Measurements from ENCODE around the gene RBM11. TPM values are rescaled to one million over a fixed set of nuclear protein-coding genes. Genes with fewer than 3 reads are reported as not detected.

Gene RBM11
- total and polyA plus RNA-seq, 2 donors from 2014 or later, result 3.3 to 6.9 TPM

GRCh38 chr21:14245711-14246110 lies 29.8 kb downstream of the RBM11 start:
- DNase-seq (no peak), FAIRE-seq (no peak)
- no peak overlapping the region for H3K9ac ChIP-seq (ENCODE audit: low read length in 3 of 3)
- no peak overlapping the region for H3K27ac ChIP-seq (ENCODE audit: low read depth in 2 of 2, low read length in 2 of 2)
- H3K9me3 ChIP-seq (ENCODE audit: control insufficient read depth in 2 of 3, insufficient read depth in 1 of 3, low read length in 3 of 3), result no peaks in the 10 kb centered on the region
- H3K4me1 ChIP-seq (ENCODE audit: control insufficient read depth in 2 of 3, insufficient read depth in 2 of 3, low read depth in 1 of 3, low read length in 3 of 3), result no peaks in the 10 kb centered on the region
- intact Hi-C loops (cut with DNase I), result no loop called here
- no peaks in the 10 kb centered on the region for H3K27me3 ChIP-seq (ENCODE audit: control insufficient read depth, insufficient read depth, low read length)
- no peaks in the 10 kb centered on the region for H3K36me3 ChIP-seq (ENCODE audit: control insufficient read depth in 2 of 3, insufficient read depth in 3 of 3, low read length in 3 of 3)
- TF ChIP-seq CTCF (IDR thresholded peaks at IDR 0.05; ENCODE audit: borderline replicate concordance, extremely low read depth, insufficient read depth), result no peak
- H3K4me3 ChIP-seq (ENCODE audit: low read length in 3 of 3), result no peak overlapping the region

GRCh38 chr21:14251336-14251735 lies 35.4 kb downstream of the RBM11 start:
- Histone ChIP-seq H3K9ac (ENCODE audit: low read length in 3 of 3) (no peak overlapping the region), H3K27me3 (ENCODE audit: control insufficient read depth, insufficient read depth, low read length) (no peaks in the 10 kb centered on the region), H3K4me1 (ENCODE audit: control insufficient read depth in 2 of 3, insufficient read depth in 2 of 3, low read depth in 1 of 3, low read length in 3 of 3) (peaks cover 0 to 2% (median 0%) of the 10 kb centered on the region in 3 donors), H3K4me3 (ENCODE audit: low read length in 3 of 3) (no peak overlapping the region), H3K36me3 (ENCODE audit: control insufficient read depth in 2 of 3, insufficient read depth in 3 of 3, low read length in 3 of 3) (no peaks in the 10 kb centered on the region), H3K27ac (ENCODE audit: low read depth in 2 of 2, low read length in 2 of 2) (no peak overlapping the region), H3K9me3 (ENCODE audit: control insufficient read depth in 2 of 3, insufficient read depth in 1 of 3, low read length in 3 of 3) (no peaks in the 10 kb centered on the region)
- DNase-seq (no peak), FAIRE-seq (no peak)
- no peak for TF ChIP-seq CTCF (IDR thresholded peaks at IDR 0.05; ENCODE audit: borderline replicate concordance, extremely low read depth, insufficient read depth)
- intact Hi-C loops (cut with DNase I), result loop anchor here (10.0 kb wide), 1 partner anchor 1343 kb away; no protein-coding TSS in a partner anchor

- peak; percentile 21 for FAIRE-seq
- TF ChIP-seq CTCF (IDR thresholded peaks at IDR 0.05; ENCODE audit: borderline replicate concordance, extremely low read depth, insufficient read depth), result peak; percentile 55
- peak in 2 of 5 donors; percentile 72 to 80 for DNase-seq
- no peaks in the 10 kb centered on the region for H3K27me3 ChIP-seq (ENCODE audit: control insufficient read depth, insufficient read depth, low read length)
- H3K9me3 ChIP-seq (ENCODE audit: control insufficient read depth in 2 of 3, insufficient read depth in 1 of 3, low read length in 3 of 3), result no peaks in the 10 kb centered on the region
- H3K9ac ChIP-seq (ENCODE audit: low read length in 3 of 3), result no peak overlapping the region
- H3K4me1 ChIP-seq (ENCODE audit: control insufficient read depth in 2 of 3, insufficient read depth in 2 of 3, low read depth in 1 of 3, low read length in 3 of 3), result no peaks in the 10 kb centered on the region
- H3K36me3 ChIP-seq (ENCODE audit: control insufficient read depth in 2 of 3, insufficient read depth in 3 of 3, low read length in 3 of 3), result no peaks in the 10 kb centered on the region
- no peak overlapping the region for H3K27ac ChIP-seq (ENCODE audit: low read depth in 2 of 2, low read length in 2 of 2)
- H3K4me3 ChIP-seq (ENCODE audit: low read length in 3 of 3), result no peak overlapping the region
- intact Hi-C loops (cut with DNase I), result loop anchor here (10.0 kb wide), 1 partner anchor 1335 kb away; no protein-coding TSS in a partner anchor
Measured at GRCh38 chr21:14259747-14260146, 43.8 kb downstream of the RBM11 start.

GRCh38 chr21:14260174-14260764 lies 44.3 kb downstream of the RBM11 start:
- TF ChIP-seq CTCF (IDR thresholded peaks at IDR 0.05; ENCODE audit: borderline replicate concordance, extremely low read depth, insufficient read depth), result no peak
- DNase-seq (no peak), FAIRE-seq (no peak)
- Histone ChIP-seq H3K27me3 (ENCODE audit: control insufficient read depth, insufficient read depth, low read length) (no peaks in the 10 kb centered on the region), H3K9ac (ENCODE audit: low read length in 3 of 3) (no peak overlapping the region), H3K4me3 (ENCODE audit: low read length in 3 of 3) (no peak overlapping the region), H3K36me3 (ENCODE audit: control insufficient read depth in 2 of 3, insufficient read depth in 3 of 3, low read length in 3 of 3) (no peaks in the 10 kb centered on the region), H3K27ac (ENCODE audit: low read depth in 2 of 2, low read length in 2 of 2) (no peak overlapping the region), H3K9me3 (ENCODE audit: control insufficient read depth in 2 of 3, insufficient read depth in 1 of 3, low read length in 3 of 3) (no peaks in the 10 kb centered on the region), H3K4me1 (ENCODE audit: control insufficient read depth in 2 of 3, insufficient read depth in 2 of 3, low read depth in 1 of 3, low read length in 3 of 3) (no peaks in the 10 kb centered on the region)
- intact Hi-C loops (cut with DNase I), result no loop called here
